Lower leg skin (tissue), 3 donors: ENCODE results near the gene PNKD.

Source experiments
- CTCF ChIP-seq, 3 donors: fragments of 450-650 bp; IDR thresholded peaks; one replicate each; pipeline ENCODE4 v1.5.1; 2016; ENCODE audit warnings: antibody characterized with exemption in 3 of 3, mild to moderate bottlenecking in 3 of 3, moderate library complexity in 2 of 3
- POLR2A ChIP-seq, 2 donors: fragments of 450-650 bp; IDR thresholded peaks; one replicate each; pipeline ENCODE4 v1.6.1; 2016 to 2017; ENCODE audit warnings: antibody characterized with exemption in 2 of 2, mild to moderate bottlenecking in 1 of 2, moderate library complexity in 1 of 2

- TF ChIP-seq CTCF (IDR thresholded peaks at IDR 0.05): no peak
- no peak for TF ChIP-seq POLR2A (IDR thresholded peaks at IDR 0.05)
Observed at GRCh38 chr2:218296200-218296599, 25.9 kb downstream of the PNKD start.
